H1 (cell line): ENCODE results near the gene ADIPOR2. TPM values are rescaled to one million over a fixed set of nuclear protein-coding genes. Genes with fewer than 3 reads are reported as not detected.

Experiments used
- CTCF ChIA-PET: fragments of 300-600 bp; sonication (Branson Sonifier 250); formaldehyde crosslinking; loops from one replicate; lab custom pipeline; 2021; ENCODE audit not compliant: partially characterized antibody; lab: Charles Lee
- POLR2A ChIA-PET: fragments of 300-600 bp; sonication (Branson Sonifier 250); formaldehyde crosslinking; loops from one replicate; lab custom pipeline; 2021; ENCODE audit warnings: inconsistent platforms; ENCODE audit not compliant: partially characterized antibody; lab: Charles Lee
- DNase-seq, 2 experiments: peaks; one replicate each; pipeline versions ENCODE4 v3.0.0 to v3.0.0-alpha.2; 2010 to 2022; ENCODE audit warnings: low spot score in 2 of 2, low read depth in 1 of 2, mixed read lengths in 1 of 2
- FAIRE-seq: peaks from 2 replicates; lab custom pipeline; 2011; peaks lifted over from hg19 to GRCh38; lab: Jason Lieb, UNC
- H2AFZ ChIP-seq: 2 replicates; pipeline ENCODE4 v1.8.1; 2012; ENCODE audit warnings: low read length, inconsistent platforms
- H2AK5ac ChIP-seq: 2 replicates; pipeline ENCODE4 v1.6.1; 2013; ENCODE audit warnings: low read depth, low read length
- H2BK120ac ChIP-seq: replicated peaks from 2 replicates; pipeline ENCODE3; 2013; ENCODE audit warnings: low read depth, low read length, inconsistent platforms
- H2BK12ac ChIP-seq: 2 replicates; pipeline ENCODE4 v1.6.1; 2013; ENCODE audit warnings: low read depth, low read length
- H2BK15ac ChIP-seq: 2 replicates; pipeline ENCODE4 v1.6.1; 2013; ENCODE audit warnings: low read length
- H2BK20ac ChIP-seq: 2 replicates; pipeline ENCODE4 v1.6.1; 2013; ENCODE audit warnings: low read length
- H2BK5ac ChIP-seq: 2 replicates; pipeline ENCODE4 v1.6.1; 2013; ENCODE audit warnings: low read depth, low read length
- H3K14ac ChIP-seq: 2 replicates; pipeline ENCODE4 v1.6.1; 2013; ENCODE audit warnings: inconsistent platforms; ENCODE audit not compliant: insufficient read length
- H3K18ac ChIP-seq: 2 replicates; pipeline ENCODE4 v1.6.1; 2013; ENCODE audit warnings: low read length; ENCODE audit errors: extremely low read depth
- H3K23ac ChIP-seq: 2 replicates; pipeline ENCODE4 v1.6.1; 2013; ENCODE audit warnings: inconsistent platforms; ENCODE audit not compliant: insufficient read length
- H3K23me2 ChIP-seq: 2 replicates; pipeline ENCODE4 v1.6.1; 2013; ENCODE audit warnings: low read depth, low read length
- H3K27ac ChIP-seq: 2 replicates; pipeline ENCODE4 v1.6.1; 2011; ENCODE audit warnings: low read depth, low read length, inconsistent platforms
- H3K27me3 ChIP-seq, 4 experiments: replicated peaks in 1 of 4; 1 replicate in 1 of 4; 2 replicates in 3 of 4; pipeline versions ENCODE4 v1.6.1 to v1.8.1; 2011 to 2013; ENCODE audit warnings: low read length in 3 of 4, mild to moderate bottlenecking in 3 of 4, inconsistent platforms in 2 of 4, mixed read lengths in 2 of 4, moderate library complexity in 1 of 4; ENCODE audit not compliant: control insufficient read depth in 3 of 4, insufficient read depth in 3 of 4; ENCODE audit errors: extremely low read depth in 1 of 4
- H3K36me3 ChIP-seq, 4 experiments: 2 replicates each; pipeline versions ENCODE4 v1.6.1 to v1.8.1; 2011 to 2013; ENCODE audit warnings: mild to moderate bottlenecking in 4 of 4, low read length in 3 of 4, moderate library complexity in 2 of 4, control low read depth in 1 of 4, inconsistent platforms in 1 of 4; ENCODE audit not compliant: insufficient read depth in 4 of 4, control insufficient read depth in 2 of 4
- H3K4ac ChIP-seq: replicated peaks from 2 replicates; pipeline ENCODE3; 2013; ENCODE audit warnings: low read length, low read depth, mixed read lengths, inconsistent platforms; ENCODE audit not compliant: insufficient read length
- H3K4me1 ChIP-seq, 4 experiments: replicated peaks in 1 of 4; 1 replicate in 1 of 4; 2 replicates in 3 of 4; pipeline versions ENCODE4 v1.6.1 to v1.8.1; 2011 to 2013; ENCODE audit warnings: low read length in 3 of 4, inconsistent platforms in 2 of 4, mixed read lengths in 1 of 4; ENCODE audit not compliant: insufficient read depth in 4 of 4, control insufficient read depth in 3 of 4
- H3K4me2 ChIP-seq, 2 experiments: 2 replicates each; pipeline versions ENCODE4 v1.6.1 to v1.8.1; 2011 to 2013; ENCODE audit warnings: low read depth in 2 of 2, low read length in 2 of 2, control low read depth in 1 of 2, inconsistent platforms in 1 of 2, mild to moderate bottlenecking in 1 of 2; ENCODE audit not compliant: insufficient read depth in 1 of 2
- H3K4me3 ChIP-seq, 4 experiments: fragments of 200-600, 300-600 bp in 1 of 4; sonication (generic), shearing (Covaris generic), sonication (Bioruptor Twin) in 1 of 4; 2 replicates each; pipeline versions ENCODE4 v1.5.1 to v1.8.1; 2011 to 2016; ENCODE audit warnings: low read length in 4 of 4, low read depth in 3 of 4, control low read depth in 2 of 4, inconsistent platforms in 2 of 4, mild to moderate bottlenecking in 2 of 4, mixed read lengths in 1 of 4, moderate library complexity in 1 of 4; ENCODE audit not compliant: insufficient read depth in 2 of 4; ENCODE audit errors: extremely low read depth in 1 of 4
- H3K56ac ChIP-seq: replicated peaks from 2 replicates; pipeline ENCODE3; 2013; ENCODE audit warnings: low read depth, mild to moderate bottlenecking, mixed read lengths, low read length, inconsistent platforms; ENCODE audit not compliant: insufficient read length
- H3K79me1 ChIP-seq: 2 replicates; pipeline ENCODE4 v1.6.1; 2013; ENCODE audit warnings: low read depth, low read length, control low read depth
- H3K79me2 ChIP-seq, 2 experiments: 2 replicates each; pipeline versions ENCODE4 v1.6.1 to v1.8.1; 2012 to 2013; ENCODE audit warnings: low read length in 2 of 2, mild to moderate bottlenecking in 2 of 2, inconsistent platforms in 1 of 2; ENCODE audit not compliant: insufficient read depth in 2 of 2, control insufficient read depth in 1 of 2
- H3K9ac ChIP-seq, 4 experiments: replicated peaks in 1 of 4; 1 replicate in 1 of 4; 2 replicates in 3 of 4; pipeline versions ENCODE4 v1.6.1 to v1.8.1; 2011 to 2013; ENCODE audit warnings: low read depth in 3 of 4, low read length in 3 of 4, control low read depth in 2 of 4, mild to moderate bottlenecking in 2 of 4, moderate library complexity in 2 of 4, inconsistent platforms in 1 of 4; ENCODE audit errors: extremely low read depth in 1 of 4
- H3K9me3 ChIP-seq, 2 experiments: 2 replicates each; pipeline versions ENCODE4 v1.6.1 to v1.8.1; 2012 to 2013; ENCODE audit warnings: mild to moderate bottlenecking in 2 of 2, moderate library complexity in 2 of 2, control low read depth in 1 of 2, inconsistent platforms in 1 of 2, low read depth in 1 of 2, low read length in 1 of 2, mixed read lengths in 1 of 2; ENCODE audit not compliant: insufficient read depth in 2 of 2
- H4K20me1 ChIP-seq, 2 experiments: replicated peaks in 1 of 2; 2 replicates each; pipeline versions ENCODE3 to v1.8.1; 2011 to 2013; ENCODE audit warnings: inconsistent platforms in 2 of 2, low read length in 2 of 2, mild to moderate bottlenecking in 1 of 2; ENCODE audit not compliant: insufficient read depth in 2 of 2, control insufficient read depth in 1 of 2
- H4K5ac ChIP-seq: 2 replicates; pipeline ENCODE4 v1.6.1; 2013; ENCODE audit warnings: low read length, low read depth, mixed read lengths, inconsistent platforms; ENCODE audit not compliant: insufficient read length
- H4K8ac ChIP-seq: 2 replicates; pipeline ENCODE4 v1.8.0; 2013; ENCODE audit warnings: mild to moderate bottlenecking, moderate library complexity, low read length, inconsistent platforms; ENCODE audit not compliant: insufficient read depth; ENCODE audit errors: extremely low read depth
- H4K91ac ChIP-seq: replicated peaks from 2 replicates; pipeline ENCODE3; 2013; ENCODE audit warnings: low read length, mixed read lengths, inconsistent platforms; ENCODE audit not compliant: insufficient read length
- ATF3 ChIP-seq: IDR thresholded peaks from 2 replicates; pipeline ENCODE4 v1.6.1; 2011; ENCODE audit warnings: low read depth, mild to moderate bottlenecking, low read length; ENCODE audit not compliant: insufficient read depth
- BCL11A ChIP-seq, 2 experiments: IDR thresholded peaks; one replicate each; pipeline ENCODE4 v1.6.1; 2011; ENCODE audit warnings: low read depth in 2 of 2, low read length in 2 of 2, mild to moderate bottlenecking in 2 of 2
- HDAC2 ChIP-seq, 2 experiments: fragments of 300-600 bp in 1 of 2; sonication (generic) in 1 of 2; IDR thresholded peaks; 2 replicates each; pipeline ENCODE4 v1.6.1; 2011 to 2012; ENCODE audit warnings: low read depth in 2 of 2, low read length in 2 of 2, mild to moderate bottlenecking in 2 of 2, moderate library complexity in 2 of 2, borderline replicate concordance in 1 of 2, inconsistent platforms in 1 of 2
- RFX5 ChIP-seq: IDR thresholded peaks from 2 replicates; pipeline ENCODE4 v1.6.1; 2011; ENCODE audit warnings: low read depth, low read length, improper control_type of control experiment, borderline replicate concordance
- SIX5 ChIP-seq: IDR thresholded peaks from 2 replicates; pipeline ENCODE4 v1.6.1; 2011; ENCODE audit warnings: mild to moderate bottlenecking, low read depth, low read length
- SRF ChIP-seq: IDR thresholded peaks from 2 replicates; pipeline ENCODE4 v1.6.1; 2011; ENCODE audit warnings: mild to moderate bottlenecking, low read depth, low read length, moderate library complexity
- WGBS, 2 experiments: shearing (Covaris generic) in 1 of 2; methylation state at CpG; one replicate each; pipeline versions ENCODE4 v1.1.6 to v1.1.7; 2013 to 2015; ENCODE audit warnings: low lambda C conversion rate in 2 of 2, mixed read lengths in 2 of 2, inconsistent platforms in 1 of 2, low coverage in 1 of 2, missing lambda C conversion rate in 1 of 2; ENCODE audit not compliant: insufficient replicate concordance in 2 of 2, insufficient coverage in 1 of 2, insufficient read length in 1 of 2; ENCODE audit errors: extremely low coverage in 1 of 2, missing lambda C conversion rate in 1 of 2; 5-methylcytosine and 5-hydroxymethylcytosine counted together
- polyA plus RNA-seq, 7 experiments: library from polyadenylated mRNA; depleted of rRNA in 3 of 7; stranded (reverse) in 5 of 7; unstranded in 2 of 7; fragments of >200 nt in 5 of 7; fragments of 200-250 nt in 2 of 7; gene quantifications; 1 replicate in 5 of 7; 2 replicates in 1 of 7; 4 replicates in 1 of 7; pipeline versions ENCODE4 v1.2.1 to v1.2.3, GENCODE V29; 2011 to 2013; ENCODE audit warnings: missing spikeins in 2 of 7, mixed read lengths in 2 of 7
- total RNA-seq: library from RNA; stranded (reverse); fragmentation: NEBNext Ultra II Directional; extraction: Animal tissue kit (Norgen Biotek cat#: 25700); gene quantifications from 2 replicates; pipeline ENCODE4 v1.2.1, GENCODE V29; 2021

The ADIPOR2 gene
- total and polyA plus RNA-seq, 2 of the 8 experiments (the other 6 are each of a cell fraction or from before 2014, with no cell fraction given), result 17.5 to 50.8 TPM

- Histone ChIP-seq H4K8ac (no peak overlapping the region), H2BK120ac (no peak overlapping the region), H2BK15ac (no peak overlapping the region), H3K36me3 (no peaks in the 10 kb centered on the region), H3K27ac (no peak overlapping the region), H2AK5ac (no peak overlapping the region), H3K9me3 (no peaks in the 10 kb centered on the region), H3K4ac (no peak overlapping the region), H3K56ac (no peak overlapping the region), H3K79me2 (no peaks in the 10 kb centered on the region), H3K4me2 (no peak overlapping the region), H3K79me1 (no peaks in the 10 kb centered on the region), H3K18ac (no peak overlapping the region), H4K5ac (no peak overlapping the region), H3K9ac (no peak overlapping the region), H2BK5ac (no peak overlapping the region), H4K20me1 (no peaks in the 10 kb centered on the region), H3K4me3 (no peak overlapping the region), H3K4me1 (peaks cover 0 to 3% (median 0%) of the 10 kb centered on the region in 4 experiments; a peak in 2 of 7 replicates), H3K23ac (no peak overlapping the region), H4K91ac (no peak overlapping the region), H2AFZ (no peak overlapping the region; the same call in 1 of the 2 replicates), H3K14ac (no peak overlapping the region), H3K23me2 (peaks cover 2% of the 10 kb centered on the region; the same call in 1 of the 2 replicates), H3K27me3 (no peaks in the 10 kb centered on the region; a peak in 1 of 7 replicates), H2BK20ac (no peak overlapping the region), H2BK12ac (no peak overlapping the region)
- no peak for FAIRE-seq
- CTCF ChIA-PET, result interaction anchor here (1.0 to 18.8 kb wide), 5 partner anchors 12 to 294 kb away, joined by 3 to 265 read pairs (median 16); partner anchors contain the start of gene WNT5B
- WGBS, 2 experiments, result 97% methylated on average over 29 of the region's 29 CpGs; no CpG with 5 or more reads in 1 of the 2 experiments
- DNase-seq, result no peak
- POLR2A ChIA-PET, result interaction anchor here (0.6 kb wide), 1 partner anchor 29 kb away, joined by 3 read pairs; no protein-coding TSS in a partner anchor
- no peak for TF ChIP-seq SRF
- TF ChIP-seq BCL11A (IDR thresholded peaks at IDR 0.05; ENCODE audit: low read depth in 2 of 2, low read length in 2 of 2), result no peak
- TF ChIP-seq RFX5, result no peak
- TF ChIP-seq ATF3, result no peak
- TF ChIP-seq HDAC2 (IDR thresholded peaks at IDR 0.05; ENCODE audit: borderline replicate concordance in 1 of 2, low read depth in 2 of 2, low read length in 2 of 2), result no peak
- TF ChIP-seq SIX5, result no peak
Measured at GRCh38 chr12:1645819-1646218, 45.1 kb upstream of the ADIPOR2 start.
